T1000 (cell line): ENCODE measurements around the gene SYTL1.
"Not testable (repeated sequence)": the region's sequence is repeated elsewhere in the genome, so short reads cannot be mapped to it uniquely, and the experiment has no call there.

Experiments
- DNase-seq: peaks from one replicate; lab custom pipeline; 2025; ENCODE audit warnings: mixed read lengths; lab: John Stamatoyannopoulos, UW

Gene SYTL1

DNA sequence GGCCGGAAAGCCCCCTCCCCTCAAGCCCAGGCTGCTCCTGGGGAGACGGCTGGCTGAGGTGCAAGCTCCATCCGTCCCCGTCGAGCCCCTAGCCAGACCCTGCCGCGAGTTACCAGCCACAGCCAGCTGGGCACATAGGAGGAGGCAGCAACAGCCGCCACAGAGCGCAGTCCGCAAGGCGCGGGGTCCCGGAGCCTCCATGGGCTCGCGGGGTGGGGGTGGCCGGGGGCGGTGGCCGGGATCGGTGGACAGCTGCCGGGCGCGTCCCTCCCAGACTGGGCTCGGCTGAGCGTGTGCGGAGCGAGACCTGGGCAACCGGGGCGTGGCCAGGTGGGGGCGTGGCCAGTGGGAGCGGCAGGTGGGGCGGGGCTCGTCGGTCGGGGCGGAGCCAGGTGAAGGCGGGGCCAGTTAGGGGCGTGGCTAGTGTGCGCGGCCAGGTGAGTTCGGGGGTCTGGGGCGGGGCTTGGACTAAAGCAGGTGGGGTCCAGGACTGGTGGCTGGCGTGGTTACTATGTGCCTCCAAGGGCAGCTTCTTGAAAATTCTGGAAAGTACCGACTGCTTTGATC, 41.3 kb downstream of the SYTL1 start, which contains the start of gene CD164L2:
Gene CD164L2 (minus strand): TSS at position 295 of the 567 bp plus-strand sequence. CDS start 94 bp downstream, at position 201.
- DNase-seq: no peak

- no peak for DNase-seq
These were observed 41.8 kb downstream of the SYTL1 start for GRCh38 chr1:27383661-27384060.

DNA sequence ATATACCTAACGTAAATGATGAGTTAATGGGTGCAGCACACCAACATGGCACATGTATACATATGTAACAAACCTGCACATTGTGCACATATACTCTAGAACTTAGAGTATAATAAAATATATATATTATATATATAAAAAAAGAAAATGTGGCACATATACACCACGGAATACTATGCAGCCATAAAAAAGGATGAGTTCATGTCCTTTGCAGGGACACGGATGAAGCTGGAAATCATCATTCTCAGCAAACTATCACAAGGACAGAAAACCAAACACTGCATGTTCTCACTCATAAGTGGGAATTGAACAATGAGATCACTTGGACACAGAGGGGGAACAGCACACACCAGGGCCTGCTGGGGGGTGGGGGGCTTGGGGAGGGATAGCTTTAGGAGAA, 43.0 kb downstream of the SYTL1 start:
- DNase-seq: not testable (repeated sequence)

- DNase-seq: peak; percentile 34
These were observed 46.6 kb downstream of the SYTL1 start for GRCh38 chr1:27388337-27389005.

- DNase-seq: peak; percentile 35
These were observed 49.8 kb downstream of the SYTL1 start for GRCh38 chr1:27391511-27392095.

DNA sequence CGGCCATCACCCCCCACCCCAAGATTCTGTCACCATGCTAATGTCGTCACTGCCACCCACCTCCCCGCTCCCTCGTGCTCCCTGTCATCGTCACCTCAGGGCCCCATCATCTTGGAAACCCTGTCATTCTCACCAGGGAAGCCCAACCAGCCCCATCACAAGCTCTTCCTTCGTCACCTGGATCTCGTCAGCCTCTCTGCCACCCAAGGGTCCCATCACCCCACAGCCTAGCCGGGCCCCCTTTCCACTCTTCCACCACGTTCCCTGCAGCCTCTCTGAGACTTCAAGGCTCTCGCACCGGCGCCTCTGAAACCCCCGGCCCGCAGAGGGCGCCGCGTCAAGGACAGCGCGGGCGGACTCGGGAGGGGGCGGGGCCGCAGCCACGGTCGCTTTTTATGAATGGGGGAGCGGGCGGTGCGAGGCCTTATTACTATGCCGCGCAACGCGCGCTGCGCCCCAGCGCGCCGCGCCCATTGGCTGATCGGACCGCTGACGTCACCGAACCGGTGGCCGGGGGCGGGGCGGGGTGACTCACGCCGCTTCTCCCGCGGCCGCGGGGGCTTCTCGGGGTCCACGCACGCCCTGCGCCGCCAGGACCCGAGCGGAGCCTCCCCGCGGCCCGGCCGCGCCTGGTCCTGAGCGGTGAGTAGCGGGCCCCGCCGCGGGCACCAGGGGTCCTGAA, 50.4 kb downstream of the SYTL1 start, which contains the start of gene GPR3:
Gene GPR3 (plus strand): TSS at position 527 of the 682 bp plus-strand sequence. CDS start 1,177 bp downstream, outside the sequence.
- DNase-seq: peak; percentile 89

GRCh38 chr1:27392778-27393635, 51.2 kb downstream of the SYTL1 start:
- no peak for DNase-seq

DNA sequence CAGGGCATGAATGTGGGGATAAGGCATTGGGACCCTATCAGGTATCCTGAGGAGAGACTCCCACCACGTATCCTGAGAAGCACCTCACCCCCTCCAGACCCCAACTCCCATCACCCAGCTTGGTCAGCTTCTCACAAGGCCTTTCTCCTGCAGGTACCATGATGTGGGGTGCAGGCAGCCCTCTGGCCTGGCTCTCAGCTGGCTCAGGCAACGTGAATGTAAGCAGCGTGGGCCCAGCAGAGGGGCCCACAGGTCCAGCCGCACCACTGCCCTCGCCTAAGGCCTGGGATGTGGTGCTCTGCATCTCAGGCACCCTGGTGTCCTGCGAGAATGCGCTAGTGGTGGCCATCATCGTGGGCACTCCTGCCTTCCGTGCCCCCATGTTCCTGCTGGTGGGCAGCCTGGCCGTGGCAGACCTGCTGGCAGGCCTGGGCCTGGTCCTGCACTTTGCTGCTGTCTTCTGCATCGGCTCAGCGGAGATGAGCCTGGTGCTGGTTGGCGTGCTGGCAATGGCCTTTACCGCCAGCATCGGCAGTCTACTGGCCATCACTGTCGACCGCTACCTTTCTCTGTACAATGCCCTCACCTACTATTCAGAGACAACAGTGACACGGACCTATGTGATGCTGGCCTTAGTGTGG, 51.9 kb downstream of the SYTL1 start:
- no peak for DNase-seq

DNA sequence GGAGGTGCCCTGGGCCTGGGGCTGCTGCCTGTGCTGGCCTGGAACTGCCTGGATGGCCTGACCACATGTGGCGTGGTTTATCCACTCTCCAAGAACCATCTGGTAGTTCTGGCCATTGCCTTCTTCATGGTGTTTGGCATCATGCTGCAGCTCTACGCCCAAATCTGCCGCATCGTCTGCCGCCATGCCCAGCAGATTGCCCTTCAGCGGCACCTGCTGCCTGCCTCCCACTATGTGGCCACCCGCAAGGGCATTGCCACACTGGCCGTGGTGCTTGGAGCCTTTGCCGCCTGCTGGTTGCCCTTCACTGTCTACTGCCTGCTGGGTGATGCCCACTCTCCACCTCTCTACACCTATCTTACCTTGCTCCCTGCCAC, 52.4 kb downstream of the SYTL1 start:
- DNase-seq: no peak

DNA sequence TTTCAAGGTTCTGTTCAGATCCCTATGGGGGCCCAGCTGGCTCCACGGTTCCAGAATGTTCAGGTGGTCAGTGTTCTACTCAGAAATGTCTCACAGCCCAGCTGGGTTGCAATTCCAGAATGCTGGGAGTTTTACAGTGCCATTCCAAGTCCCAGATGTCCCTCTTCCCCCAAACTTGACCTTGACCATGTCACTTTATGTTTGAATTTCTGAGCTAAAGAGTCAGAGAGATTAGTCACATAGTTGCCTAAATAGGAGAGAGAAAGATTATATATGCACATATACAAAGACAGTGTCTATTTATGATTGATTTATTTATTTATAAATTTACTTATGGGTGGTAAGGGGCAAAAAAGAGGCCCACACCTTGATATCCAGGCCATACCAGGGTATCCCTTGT, 53.1 kb downstream of the SYTL1 start:
- DNase-seq: no peak

DNA sequence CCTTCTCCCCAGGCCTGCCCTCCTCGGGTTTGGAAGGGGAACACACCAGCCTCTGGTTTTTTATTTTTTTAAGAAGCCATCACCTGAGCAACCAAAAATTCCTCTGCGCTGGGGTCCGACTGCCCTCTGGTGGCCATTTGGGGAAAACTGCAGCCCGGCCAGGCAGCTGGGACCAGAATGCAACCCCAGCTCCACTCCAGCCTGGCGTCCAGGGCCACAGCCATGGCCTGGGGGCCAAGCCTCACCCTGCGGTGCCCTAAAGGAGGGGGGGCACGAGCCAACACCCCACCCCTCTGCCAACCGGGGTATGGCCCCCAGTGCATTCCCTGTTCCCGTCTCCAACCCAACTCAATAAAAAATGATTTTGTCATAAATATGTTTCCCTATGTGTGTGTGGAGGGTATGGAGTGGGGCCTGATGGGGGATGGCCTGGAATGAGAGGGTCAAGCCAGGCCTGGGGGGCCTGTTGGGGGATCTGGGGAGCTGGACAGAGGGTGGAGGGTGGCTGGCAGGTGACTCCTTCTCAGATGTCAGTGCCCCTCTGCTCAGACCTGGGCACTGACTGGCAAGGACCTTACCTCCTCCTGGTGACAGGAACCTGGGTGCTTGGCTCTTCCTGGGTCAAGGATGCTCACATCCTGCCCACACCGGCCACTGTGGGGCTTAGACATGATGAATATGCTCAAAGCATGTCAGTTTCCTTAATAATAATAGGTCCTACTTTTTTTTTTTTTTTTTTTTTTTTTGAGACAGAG, 53.8 kb downstream of the SYTL1 start:
- peak; percentile 58 for DNase-seq

GRCh38 chr1:27397110-27397509, 55.3 kb downstream of the SYTL1 start:
- DNase-seq: no peak

DNA sequence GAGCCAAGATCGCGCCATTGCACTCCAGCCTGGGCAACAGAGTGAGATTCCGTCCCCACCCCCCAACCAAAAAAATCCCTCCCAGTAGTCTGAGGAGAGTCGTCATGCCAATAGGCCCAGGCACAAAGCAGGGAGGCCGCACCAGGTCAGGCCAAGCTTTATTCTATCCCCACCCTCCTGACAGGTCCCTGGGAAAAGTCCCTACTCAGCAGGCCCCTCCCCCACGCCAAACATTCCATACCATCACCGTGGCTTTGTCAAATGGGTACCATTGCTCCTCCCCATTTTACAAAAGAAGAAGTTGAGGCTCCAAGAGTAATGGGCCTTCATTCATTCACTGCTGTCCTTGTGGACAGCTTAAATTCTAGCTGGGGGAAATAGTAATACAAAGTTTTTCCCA, 55.9 kb downstream of the SYTL1 start:
- DNase-seq: no peak

- no peak for DNase-seq
These were observed 56.8 kb downstream of the SYTL1 start for GRCh38 chr1:27398405-27399149.

DNA sequence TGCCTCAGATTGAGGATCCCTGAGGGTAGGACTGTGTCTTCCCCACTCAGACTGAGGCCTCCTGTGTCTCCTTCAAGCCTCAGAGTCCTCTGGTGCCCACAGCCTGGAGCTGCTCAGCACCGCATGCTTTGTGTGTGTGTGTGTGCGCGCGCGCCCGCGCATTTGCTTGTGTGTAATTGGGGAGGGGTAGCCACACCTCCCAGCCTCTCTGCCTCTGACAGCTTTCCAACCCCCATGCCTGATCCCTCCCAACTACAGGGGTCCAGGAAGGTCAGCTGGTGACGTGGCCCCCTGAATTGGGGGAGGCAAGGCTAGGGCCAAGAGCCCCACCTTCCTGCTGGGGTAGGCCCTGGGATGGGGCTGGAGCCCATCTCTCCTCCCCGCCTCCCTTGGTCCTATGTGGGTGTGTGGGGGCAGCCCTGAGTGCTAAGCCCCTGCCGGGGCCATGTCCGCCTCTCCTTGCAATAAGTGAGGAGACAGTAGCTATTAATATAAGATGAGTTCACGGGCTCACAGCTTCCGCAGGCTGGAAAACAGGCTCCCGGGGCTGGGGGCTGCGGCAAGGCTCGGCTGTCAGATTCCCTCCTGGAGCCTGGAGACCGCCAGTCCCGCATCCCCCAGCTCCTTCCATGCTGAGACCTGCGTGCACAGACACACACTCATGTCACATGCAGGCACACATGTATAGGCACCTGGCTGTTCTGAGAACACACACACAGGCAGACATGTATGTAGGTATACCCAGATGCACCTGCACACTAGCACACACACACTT, 57.6 kb downstream of the SYTL1 start:
- no peak for DNase-seq

- DNase-seq: no peak
These were observed 58.5 kb downstream of the SYTL1 start for GRCh38 chr1:27400082-27400962.

DNA sequence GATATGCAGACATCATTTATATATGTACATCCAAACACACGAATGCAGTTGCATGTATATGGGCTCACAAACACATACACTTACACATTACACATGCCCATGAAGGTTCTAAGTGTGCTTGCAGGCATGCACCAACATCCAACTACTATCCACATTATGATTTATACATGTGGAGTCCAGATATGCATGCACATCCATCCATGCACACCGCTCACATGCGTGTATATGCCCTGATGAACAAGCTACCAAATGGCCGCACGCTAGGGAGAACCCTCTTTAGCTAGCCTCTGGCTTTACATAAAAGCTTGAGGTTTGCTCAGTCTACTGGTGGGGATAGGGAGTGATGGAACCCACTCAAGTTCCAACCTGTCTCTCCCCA, 59.1 kb downstream of the SYTL1 start:
- no peak for DNase-seq

- peak; percentile 9 for DNase-seq
These were observed 60.5 kb downstream of the SYTL1 start for GRCh38 chr1:27402349-27402754.
